ENCODE data around the gene CRKL. TPM values are rescaled to one million over a fixed set of nuclear protein-coding genes. Genes with fewer than 3 reads are reported as not detected.

CRKL gene
- total and polyA plus RNA-seq, 2 donors (not counting 1 experiment from before 2014, with no cell fraction given), result 17.1 to 76.7 TPM

- Histone ChIP-seq H3K4me3 (ENCODE audit: control extremely low read depth in 1 of 5, extremely low read depth in 1 of 5, insufficient read depth in 1 of 5, low read depth in 2 of 5, low read length in 4 of 5) (no peak overlapping the region), H3K4me1 (ENCODE audit: control insufficient read depth in 2 of 2, insufficient read depth in 2 of 2, low read length in 2 of 2) (no peaks in the 10 kb centered on the region), H3K4me2 (replicated peaks; ENCODE audit: low read depth, low read length, poor library complexity, severe bottlenecking) (no peak overlapping the region), H3K9me3 (ENCODE audit: control extremely low read depth in 1 of 3, control insufficient read depth in 2 of 3, insufficient read depth in 1 of 3, low read length in 2 of 3) (no peaks in the 10 kb centered on the region), H2AFZ (ENCODE audit: insufficient read depth, low read depth, low read length, poor library complexity, severe bottlenecking) (no peak overlapping the region), H3K27me3 (replicated peaks in 1 of 4; ENCODE audit: control extremely low read depth in 1 of 4, control insufficient read depth in 3 of 4, insufficient read depth in 4 of 4, low read length in 3 of 4) (no peaks in the 10 kb centered on the region), H3K36me3 (replicated peaks in 1 of 2; ENCODE audit: control extremely low read depth in 1 of 2, control insufficient read depth in 1 of 2, extremely low read depth in 1 of 2, insufficient read depth in 2 of 2, low read length in 1 of 2) (peaks cover 0 to 39% of the 10 kb centered on the region in 2 experiments), H3K9ac (ENCODE audit: low read length) (no peak overlapping the region), H3K79me2 (ENCODE audit: control insufficient read depth, insufficient read depth, low read length) (no peaks in the 10 kb centered on the region), H4K20me1 (ENCODE audit: control insufficient read depth, insufficient read depth, low read length, poor library complexity, severe bottlenecking) (no peaks in the 10 kb centered on the region), H3K27ac (ENCODE audit: low read length in 2 of 2) (no peak overlapping the region)
- H3K9me3 Mint-ChIP-seq (ENCODE audit: insufficient read depth), result no peaks in the 10 kb centered on the region
- no peaks in the 10 kb centered on the region for H3K4me1 Mint-ChIP-seq
- ChIA-PET POLR2A (no interaction called here), CTCF (interaction anchor here (1.5 kb wide), 1 partner anchor 7 kb away, joined by 3 read pairs; no protein-coding TSS in a partner anchor)
- DNase-seq (no peak), ATAC-seq (ENCODE audit: low read depth) (no peak)
- intact Hi-C loops (cut with micrococcal nuclease), result no loop called here
- TF ChIP-seq, protein P1, sequence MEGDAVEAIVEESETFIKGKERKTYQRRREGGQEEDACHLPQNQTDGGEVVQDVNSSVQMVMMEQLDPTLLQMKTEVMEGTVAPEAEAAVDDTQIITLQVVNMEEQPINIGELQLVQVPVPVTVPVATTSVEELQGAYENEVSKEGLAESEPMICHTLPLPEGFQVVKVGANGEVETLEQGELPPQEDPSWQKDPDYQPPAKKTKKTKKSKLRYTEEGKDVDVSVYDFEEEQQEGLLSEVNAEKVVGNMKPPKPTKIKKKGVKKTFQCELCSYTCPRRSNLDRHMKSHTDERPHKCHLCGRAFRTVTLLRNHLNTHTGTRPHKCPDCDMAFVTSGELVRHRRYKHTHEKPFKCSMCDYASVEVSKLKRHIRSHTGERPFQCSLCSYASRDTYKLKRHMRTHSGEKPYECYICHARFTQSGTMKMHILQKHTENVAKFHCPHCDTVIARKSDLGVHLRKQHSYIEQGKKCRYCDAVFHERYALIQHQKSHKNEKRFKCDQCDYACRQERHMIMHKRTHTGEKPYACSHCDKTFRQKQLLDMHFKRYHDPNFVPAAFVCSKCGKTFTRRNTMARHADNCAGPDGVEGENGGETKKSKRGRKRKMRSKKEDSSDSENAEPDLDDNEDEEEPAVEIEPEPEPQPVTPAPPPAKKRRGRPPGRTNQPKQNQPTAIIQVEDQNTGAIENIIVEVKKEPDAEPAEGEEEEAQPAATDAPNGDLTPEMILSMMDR (IDR thresholded peaks at IDR 0.05), result no peak
- no peak for TF ChIP-seq EZH2 (IDR thresholded peaks at IDR 0.05; ENCODE audit: borderline replicate concordance, insufficient read depth, low read depth, low read length, poor library complexity, severe bottlenecking)
- no peaks in the 10 kb centered on the region for H3K27me3 Mint-ChIP-seq
- no peak overlapping the region for H3K4me3 Mint-ChIP-seq
- no peak overlapping the region for H3K27ac Mint-ChIP-seq
- WGBS (ENCODE audit: insufficient coverage), result 96% methylated on average over 7 of the region's 9 CpGs
Observed at GRCh38 chr22:20881869-20882815, 35.1 kb upstream of the CRKL start.

GRCh38 chr22:20882855-20883254 is 34.4 kb upstream of the CRKL start:
- H3K27ac Mint-ChIP-seq, result no peak overlapping the region
- Histone ChIP-seq H3K4me1 (ENCODE audit: control insufficient read depth in 2 of 2, insufficient read depth in 2 of 2, low read length in 2 of 2) (no peaks in the 10 kb centered on the region), H3K4me2 (replicated peaks; ENCODE audit: low read depth, low read length, poor library complexity, severe bottlenecking) (no peak overlapping the region), H3K27me3 (replicated peaks in 1 of 4; ENCODE audit: control extremely low read depth in 1 of 4, control insufficient read depth in 3 of 4, insufficient read depth in 4 of 4, low read length in 3 of 4) (no peaks in the 10 kb centered on the region), H3K79me2 (ENCODE audit: control insufficient read depth, insufficient read depth, low read length) (no peaks in the 10 kb centered on the region), H3K9me3 (ENCODE audit: control extremely low read depth in 1 of 3, control insufficient read depth in 2 of 3, insufficient read depth in 1 of 3, low read length in 2 of 3) (no peaks in the 10 kb centered on the region), H4K20me1 (ENCODE audit: control insufficient read depth, insufficient read depth, low read length, poor library complexity, severe bottlenecking) (no peaks in the 10 kb centered on the region), H3K27ac (ENCODE audit: low read length in 2 of 2) (no peak overlapping the region), H3K4me3 (ENCODE audit: control extremely low read depth in 1 of 5, extremely low read depth in 1 of 5, insufficient read depth in 1 of 5, low read depth in 2 of 5, low read length in 4 of 5) (no peak overlapping the region), H3K36me3 (replicated peaks in 1 of 2; ENCODE audit: control extremely low read depth in 1 of 2, control insufficient read depth in 1 of 2, extremely low read depth in 1 of 2, insufficient read depth in 2 of 2, low read length in 1 of 2) (peaks cover 0 to 41% of the 10 kb centered on the region in 2 experiments), H2AFZ (ENCODE audit: insufficient read depth, low read depth, low read length, poor library complexity, severe bottlenecking) (no peak overlapping the region), H3K9ac (ENCODE audit: low read length) (no peak overlapping the region)
- no peaks in the 10 kb centered on the region for H3K9me3 Mint-ChIP-seq (ENCODE audit: insufficient read depth)
- H3K4me1 Mint-ChIP-seq, result no peaks in the 10 kb centered on the region
- no peak for DNase-seq
- H3K4me3 Mint-ChIP-seq, result no peak overlapping the region
- H3K27me3 Mint-ChIP-seq, result no peaks in the 10 kb centered on the region
- CTCF ChIA-PET, result interaction anchor here (0.7 kb wide), 1 partner anchor 82 kb away, joined by 3 read pairs; no protein-coding TSS in a partner anchor
- WGBS (ENCODE audit: insufficient coverage), result 100% methylated on average over 1 of the region's 6 CpGs
- TF ChIP-seq, protein P1 (IDR thresholded peaks at IDR 0.05), result no peak
- no peak for TF ChIP-seq EZH2 (IDR thresholded peaks at IDR 0.05; ENCODE audit: borderline replicate concordance, insufficient read depth, low read depth, low read length, poor library complexity, severe bottlenecking)
- POLR2A ChIA-PET, result no interaction called here
- intact Hi-C loops (cut with micrococcal nuclease), result no loop called here
- ATAC-seq (ENCODE audit: low read depth), result no peak
